SK-N-SH treated with all-trans-retinoic acid at 6 μM for 48 hours (cell line): Measurements from ENCODE around the gene RPS8.

ENCODE experiments used
- BACH2 ChIP-seq: fragments of 250-450 bp; sonication (Bioruptor Pico); IDR thresholded peaks from 2 replicates; pipeline ENCODE4 v1.9.0; 2021; ENCODE audit warnings: mild to moderate bottlenecking, borderline replicate concordance
- TOX ChIP-seq: fragments of 250-450 bp; sonication (Bioruptor Pico); IDR thresholded peaks from 2 replicates; pipeline ENCODE4 v1.8.0; 2021; ENCODE audit warnings: mild to moderate bottlenecking, moderate library complexity, borderline replicate concordance
- ZC3H10 ChIP-seq: fragments of 250-450 bp; sonication (Bioruptor Pico); IDR thresholded peaks from 2 replicates; pipeline ENCODE4 v1.5.1; 2021; ENCODE audit warnings: mild to moderate bottlenecking, moderate library complexity
- ZFP30 ChIP-seq: fragments of 450-650 bp; formaldehyde crosslinking; IDR thresholded peaks from 2 replicates; pipeline ENCODE4 v1.5.0; 2022; ENCODE audit warnings: mild to moderate bottlenecking, moderate library complexity
- ZNF70 ChIP-seq: fragments of 450-650 bp; formaldehyde crosslinking; IDR thresholded peaks from 2 replicates; pipeline ENCODE4 v1.5.0; 2020; ENCODE audit warnings: mild to moderate bottlenecking, moderate library complexity
- ZNF8 ChIP-seq: fragments of 450-650 bp; formaldehyde crosslinking; IDR thresholded peaks from 2 replicates; pipeline ENCODE4 v1.5.0; 2020; ENCODE audit warnings: mild to moderate bottlenecking, moderate library complexity
- TF ChIP-seq, protein P1 (sequence below): fragments of 250-450 bp; sonication (Bioruptor Pico); IDR thresholded peaks from 2 replicates; pipeline ENCODE4 v1.8.0; 2020; ENCODE audit warnings: mild to moderate bottlenecking, moderate library complexity, borderline replicate concordance

DNA sequence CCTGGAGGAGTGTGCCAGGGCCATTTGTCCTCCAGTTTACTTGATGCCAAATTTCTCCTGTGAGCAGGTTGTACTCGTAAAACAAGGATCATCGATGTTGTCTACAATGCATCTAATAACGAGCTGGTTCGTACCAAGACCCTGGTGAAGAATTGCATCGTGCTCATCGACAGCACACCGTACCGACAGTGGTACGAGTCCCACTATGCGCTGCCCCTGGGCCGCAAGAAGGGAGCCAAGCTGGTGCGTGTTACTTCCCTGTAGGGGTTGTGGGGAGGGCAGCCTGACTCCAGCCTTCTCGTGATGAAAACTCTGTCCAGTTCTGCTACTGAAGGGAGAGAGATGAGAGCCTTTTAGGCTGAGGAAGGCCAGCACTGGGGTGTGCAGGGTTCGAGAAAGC, 2.2 kb downstream of the RPS8 start:
- TF ChIP-seq TOX (no peak), ZC3H10 (no peak), ZNF8 (CRISPR knock-in tag) (no peak), BACH2 (no peak), ZFP30 (CRISPR knock-in tag) (no peak), ZNF70 (no peak)
- TF ChIP-seq, protein P1, sequence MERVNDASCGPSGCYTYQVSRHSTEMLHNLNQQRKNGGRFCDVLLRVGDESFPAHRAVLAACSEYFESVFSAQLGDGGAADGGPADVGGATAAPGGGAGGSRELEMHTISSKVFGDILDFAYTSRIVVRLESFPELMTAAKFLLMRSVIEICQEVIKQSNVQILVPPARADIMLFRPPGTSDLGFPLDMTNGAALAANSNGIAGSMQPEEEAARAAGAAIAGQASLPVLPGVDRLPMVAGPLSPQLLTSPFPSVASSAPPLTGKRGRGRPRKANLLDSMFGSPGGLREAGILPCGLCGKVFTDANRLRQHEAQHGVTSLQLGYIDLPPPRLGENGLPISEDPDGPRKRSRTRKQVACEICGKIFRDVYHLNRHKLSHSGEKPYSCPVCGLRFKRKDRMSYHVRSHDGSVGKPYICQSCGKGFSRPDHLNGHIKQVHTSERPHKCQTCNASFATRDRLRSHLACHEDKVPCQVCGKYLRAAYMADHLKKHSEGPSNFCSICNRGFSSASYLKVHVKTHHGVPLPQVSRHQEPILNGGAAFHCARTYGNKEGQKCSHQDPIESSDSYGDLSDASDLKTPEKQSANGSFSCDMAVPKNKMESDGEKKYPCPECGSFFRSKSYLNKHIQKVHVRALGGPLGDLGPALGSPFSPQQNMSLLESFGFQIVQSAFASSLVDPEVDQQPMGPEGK (CRISPR knock-in tag): no peak
